ENCODE results near the gene NHS.

NHS gene

GRCh38 chrX:17637235-17637634, 262.2 kb downstream of the NHS start:
- DNase-seq: no peak
- no peak overlapping the region for H3K4me2 ChIP-seq (ENCODE audit: low read depth, low read length)
- no peak overlapping the region for H3K9ac ChIP-seq (ENCODE audit: low read length)
- H3K36me3 ChIP-seq (replicated peaks; ENCODE audit: insufficient read depth, low read length): no peaks in the 10 kb centered on the region
- H3K9me3 ChIP-seq (replicated peaks; ENCODE audit: insufficient read depth, low read length): no peaks in the 10 kb centered on the region
- H3K79me2 ChIP-seq (ENCODE audit: low read length): no peaks in the 10 kb centered on the region
- no peak overlapping the region for H2AFZ ChIP-seq (ENCODE audit: low read length)
- no peaks in the 10 kb centered on the region for H3K9me2 ChIP-seq (replicated peaks; ENCODE audit: insufficient read depth, low read length)
- no peaks in the 10 kb centered on the region for H3F3A ChIP-seq (ENCODE audit: insufficient read depth, low read length)
- no peak overlapping the region for H3K27ac ChIP-seq (ENCODE audit: low read length)
- TF ChIP-seq CTCF (IDR thresholded peaks at IDR 0.05; ENCODE audit: low read length): no peak
- no peak for TF ChIP-seq EZH2 (optimal IDR thresholded peaks at IDR 0.05; ENCODE audit: low read depth, low read length)
- no peak for TF ChIP-seq EZH2phosphoT487 (IDR thresholded peaks at IDR 0.05; ENCODE audit: low read length)
- H3K4me3 ChIP-seq (ENCODE audit: low read length): no peak overlapping the region
- no peaks in the 10 kb centered on the region for H3K27me3 ChIP-seq (replicated peaks; ENCODE audit: insufficient read depth, low read length)
- no peaks in the 10 kb centered on the region for H3K4me1 ChIP-seq (ENCODE audit: low read length)
- no peaks in the 10 kb centered on the region for H4K20me1 ChIP-seq (ENCODE audit: insufficient read depth, low read length)

GRCh38 chrX:17638731-17639130, 263.7 kb downstream of the NHS start:
- no peak for DNase-seq
- Histone ChIP-seq H3K4me2 (ENCODE audit: low read depth, low read length) (no peak overlapping the region), H2AFZ (ENCODE audit: low read length) (no peak overlapping the region), H3K27me3 (replicated peaks; ENCODE audit: insufficient read depth, low read length) (no peaks in the 10 kb centered on the region), H3K4me3 (ENCODE audit: low read length) (no peak overlapping the region), H3K9me3 (replicated peaks; ENCODE audit: insufficient read depth, low read length) (no peaks in the 10 kb centered on the region), H3K79me2 (ENCODE audit: low read length) (no peaks in the 10 kb centered on the region), H3K9ac (ENCODE audit: low read length) (no peak overlapping the region), H3K4me1 (ENCODE audit: low read length) (no peaks in the 10 kb centered on the region; the same call in 1 of the 2 replicates), H3K9me2 (replicated peaks; ENCODE audit: insufficient read depth, low read length) (no peaks in the 10 kb centered on the region), H3F3A (ENCODE audit: insufficient read depth, low read length) (no peaks in the 10 kb centered on the region), H4K20me1 (ENCODE audit: insufficient read depth, low read length) (no peaks in the 10 kb centered on the region), H3K27ac (ENCODE audit: low read length) (no peak overlapping the region), H3K36me3 (replicated peaks; ENCODE audit: insufficient read depth, low read length) (no peaks in the 10 kb centered on the region)
- TF ChIP-seq EZH2phosphoT487 (IDR thresholded peaks at IDR 0.05; ENCODE audit: low read length): no peak
- no peak for TF ChIP-seq EZH2 (optimal IDR thresholded peaks at IDR 0.05; ENCODE audit: low read depth, low read length)
- TF ChIP-seq CTCF (IDR thresholded peaks at IDR 0.05; ENCODE audit: low read length): no peak

GRCh38 chrX:17642891-17643290, 267.9 kb downstream of the NHS start:
- Histone ChIP-seq H2AFZ (ENCODE audit: low read length) (no peak overlapping the region), H3K27me3 (replicated peaks; ENCODE audit: insufficient read depth, low read length) (no peaks in the 10 kb centered on the region)

More at GRCh38 chrX:17642891-17643290, 267.9 kb downstream of the NHS start:
- Histone ChIP-seq H4K20me1 (ENCODE audit: insufficient read depth, low read length) (no peaks in the 10 kb centered on the region), H3K27ac (ENCODE audit: low read length) (no peak overlapping the region), H3K79me2 (ENCODE audit: low read length) (no peaks in the 10 kb centered on the region), H3K9me2 (replicated peaks; ENCODE audit: insufficient read depth, low read length) (no peaks in the 10 kb centered on the region), H3K9ac (ENCODE audit: low read length) (no peak overlapping the region), H3K4me2 (ENCODE audit: low read depth, low read length) (no peak overlapping the region), H3F3A (ENCODE audit: insufficient read depth, low read length) (no peaks in the 10 kb centered on the region), H3K4me3 (ENCODE audit: low read length) (no peak overlapping the region), H3K4me1 (ENCODE audit: low read length) (no peaks in the 10 kb centered on the region; the same call in 1 of the 2 replicates), H3K36me3 (replicated peaks; ENCODE audit: insufficient read depth, low read length) (no peaks in the 10 kb centered on the region), H3K9me3 (replicated peaks; ENCODE audit: insufficient read depth, low read length) (no peaks in the 10 kb centered on the region)
- DNase-seq: no peak
- TF ChIP-seq CTCF (IDR thresholded peaks at IDR 0.05; ENCODE audit: low read length) (no peak), EZH2phosphoT487 (IDR thresholded peaks at IDR 0.05; ENCODE audit: low read length) (no peak), EZH2 (optimal IDR thresholded peaks at IDR 0.05; ENCODE audit: low read depth, low read length) (no peak)
